Measurements from ENCODE around the gene MCTP1. TPM values are rescaled to one million over a fixed set of nuclear protein-coding genes. Genes with fewer than 3 reads are reported as not detected.

The MCTP1 gene
- polyA plus RNA-seq, 1 donor: 4.8 TPM

DNA sequence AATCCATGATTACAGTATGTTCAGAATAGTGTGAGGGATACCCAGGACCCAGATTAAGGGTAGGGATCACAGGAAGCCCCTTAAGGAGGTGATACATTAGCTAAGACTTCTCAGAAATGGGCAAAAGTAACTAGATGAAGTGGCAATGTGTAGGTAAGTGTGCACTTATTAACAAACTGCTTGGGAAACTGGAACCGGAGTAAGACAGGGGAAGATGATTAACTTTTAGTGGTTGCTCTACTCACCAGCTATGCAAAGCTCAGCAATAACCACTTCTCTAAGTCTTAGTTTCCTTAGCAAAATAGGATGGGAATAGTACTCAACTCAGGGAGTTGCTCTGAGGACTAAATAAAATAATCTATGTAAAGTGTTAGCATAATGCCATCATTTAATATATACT, 182.2 kb downstream of the MCTP1 start:
- H3K4me1 ChIP-seq (ENCODE audit: control insufficient read depth, insufficient read depth, low read length): no peaks in the 10 kb centered on the region
- H3K36me3 ChIP-seq (ENCODE audit: control insufficient read depth, insufficient read depth, low read length): no peaks in the 10 kb centered on the region
- DNase-seq: no peak
- no CpG with 5 or more reads among the region's 1 CpG for WGBS (ENCODE audit: insufficient coverage, low lambda C conversion rate)
- H3K4me3 ChIP-seq (ENCODE audit: low read length): no peak overlapping the region
- H3K9me3 ChIP-seq (ENCODE audit: control insufficient read depth, low read depth, low read length): no peaks in the 10 kb centered on the region
- H3K27me3 ChIP-seq (ENCODE audit: control insufficient read depth, insufficient read depth, low read length): no peaks in the 10 kb centered on the region
- no peak overlapping the region for H3K27ac ChIP-seq (ENCODE audit: low read length)

DNA sequence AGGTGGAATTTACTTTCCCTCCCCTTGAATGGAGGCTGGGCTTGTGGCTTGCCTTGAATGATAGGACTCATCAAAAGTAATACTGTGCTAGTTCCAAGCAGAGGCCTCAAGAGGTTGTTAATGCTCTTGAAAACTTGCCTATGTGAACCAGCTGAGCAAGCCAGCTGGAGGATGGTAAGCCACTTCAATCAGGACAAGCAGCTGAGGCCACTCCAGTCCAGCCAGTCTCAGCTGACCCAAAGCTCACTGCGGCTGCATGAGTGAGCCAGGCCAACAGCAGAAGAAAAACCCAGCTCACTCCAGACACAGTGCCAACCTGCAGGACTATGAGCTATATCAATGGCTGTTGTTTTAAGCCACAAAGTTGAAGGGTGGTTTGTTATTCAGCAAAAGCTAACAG, 182.8 kb downstream of the MCTP1 start:
- WGBS (ENCODE audit: insufficient coverage, low lambda C conversion rate): no CpG with 5 or more reads among the region's 1 CpG
- Histone ChIP-seq H3K27ac (ENCODE audit: low read length) (no peak overlapping the region), H3K4me3 (ENCODE audit: low read length) (no peak overlapping the region), H3K36me3 (ENCODE audit: control insufficient read depth, insufficient read depth, low read length) (no peaks in the 10 kb centered on the region), H3K27me3 (ENCODE audit: control insufficient read depth, insufficient read depth, low read length) (no peaks in the 10 kb centered on the region), H3K4me1 (ENCODE audit: control insufficient read depth, insufficient read depth, low read length) (no peaks in the 10 kb centered on the region), H3K9me3 (ENCODE audit: control insufficient read depth, low read depth, low read length) (no peaks in the 10 kb centered on the region)
- DNase-seq: no peak

GRCh38 chr5:95100551-95100950, 184.3 kb downstream of the MCTP1 start:
- no peak for DNase-seq
- H3K4me3 ChIP-seq (ENCODE audit: low read length): no peak overlapping the region
- H3K27ac ChIP-seq (ENCODE audit: low read length): no peak overlapping the region
- WGBS (ENCODE audit: insufficient coverage, low lambda C conversion rate): no CpG with 5 or more reads among the region's 1 CpG
- no peaks in the 10 kb centered on the region for H3K36me3 ChIP-seq (ENCODE audit: control insufficient read depth, insufficient read depth, low read length)
- H3K4me1 ChIP-seq (ENCODE audit: control insufficient read depth, insufficient read depth, low read length): no peaks in the 10 kb centered on the region
- no peaks in the 10 kb centered on the region for H3K9me3 ChIP-seq (ENCODE audit: control insufficient read depth, low read depth, low read length)
- no peaks in the 10 kb centered on the region for H3K27me3 ChIP-seq (ENCODE audit: control insufficient read depth, insufficient read depth, low read length)

DNA sequence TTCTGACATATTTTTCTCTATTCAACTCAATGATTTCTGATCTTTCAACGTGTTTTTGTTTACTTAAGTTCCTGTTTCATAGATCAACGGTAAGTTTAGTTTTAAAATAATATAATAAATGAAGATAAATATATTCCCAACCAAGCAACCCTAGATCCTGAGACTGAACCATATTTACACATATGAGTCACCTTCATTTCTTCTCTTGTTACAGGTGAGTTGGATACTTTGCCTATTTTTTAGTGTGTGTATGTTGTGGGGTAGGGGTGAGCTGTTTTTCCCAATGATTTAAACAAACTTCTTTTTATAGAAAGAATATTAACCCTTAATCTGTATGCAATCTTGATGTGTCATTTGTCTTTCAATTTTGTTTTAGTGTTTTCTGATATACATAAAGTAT, 186.9 kb downstream of the MCTP1 start:
- 95% methylated on average over 2 of the region's 2 CpGs for WGBS (ENCODE audit: insufficient coverage, low lambda C conversion rate)
- DNase-seq: no peak
- H3K9me3 ChIP-seq (ENCODE audit: control insufficient read depth, low read depth, low read length): no peaks in the 10 kb centered on the region

DNA sequence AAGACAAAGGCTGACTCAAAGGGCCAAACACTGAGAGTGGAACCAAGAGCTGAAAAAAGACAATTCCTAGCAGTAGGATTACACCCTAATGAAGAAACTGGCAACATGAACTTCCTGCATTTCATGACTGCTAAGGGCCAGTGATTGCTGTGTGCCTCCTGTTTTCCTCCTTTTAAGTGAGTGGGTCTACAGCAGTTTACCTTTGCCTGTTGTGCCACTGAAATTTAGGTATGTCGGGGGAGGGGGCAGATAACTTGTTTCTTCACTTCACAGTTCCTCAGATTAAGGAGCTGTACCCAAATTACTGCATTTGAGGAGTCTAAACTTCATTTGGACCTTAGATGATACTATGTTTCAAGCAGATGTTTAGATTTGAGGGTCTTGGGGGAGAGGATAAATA, 191.7 kb downstream of the MCTP1 start:
- Histone ChIP-seq H3K4me3 (ENCODE audit: low read length) (no peak overlapping the region), H3K9me3 (ENCODE audit: control insufficient read depth, low read depth, low read length) (no peaks in the 10 kb centered on the region), H3K27ac (ENCODE audit: low read length) (no peak overlapping the region), H3K36me3 (ENCODE audit: control insufficient read depth, insufficient read depth, low read length) (no peaks in the 10 kb centered on the region), H3K4me1 (ENCODE audit: control insufficient read depth, insufficient read depth, low read length) (no peaks in the 10 kb centered on the region), H3K27me3 (ENCODE audit: control insufficient read depth, insufficient read depth, low read length) (no peaks in the 10 kb centered on the region)
- no CpG with 5 or more reads among the region's 1 CpG for WGBS (ENCODE audit: insufficient coverage, low lambda C conversion rate)
- DNase-seq: no peak

More for the DNA sequence above, 186.9 kb downstream of the MCTP1 start:
- Histone ChIP-seq H3K4me1 (ENCODE audit: control insufficient read depth, insufficient read depth, low read length) (no peaks in the 10 kb centered on the region), H3K36me3 (ENCODE audit: control insufficient read depth, insufficient read depth, low read length) (no peaks in the 10 kb centered on the region), H3K27me3 (ENCODE audit: control insufficient read depth, insufficient read depth, low read length) (no peaks in the 10 kb centered on the region), H3K4me3 (ENCODE audit: low read length) (no peak overlapping the region), H3K27ac (ENCODE audit: low read length) (no peak overlapping the region)

- Histone ChIP-seq H3K36me3 (ENCODE audit: control insufficient read depth, insufficient read depth, low read length) (no peaks in the 10 kb centered on the region), H3K4me3 (ENCODE audit: low read length) (no peak overlapping the region), H3K9me3 (ENCODE audit: control insufficient read depth, low read depth, low read length) (no peaks in the 10 kb centered on the region), H3K27me3 (ENCODE audit: control insufficient read depth, insufficient read depth, low read length) (no peaks in the 10 kb centered on the region), H3K4me1 (ENCODE audit: control insufficient read depth, insufficient read depth, low read length) (no peaks in the 10 kb centered on the region), H3K27ac (ENCODE audit: low read length) (no peak overlapping the region)
- no peak for DNase-seq
- no CpG with 5 or more reads among the region's 2 CpGs for WGBS (ENCODE audit: insufficient coverage, low lambda C conversion rate)
Measured at GRCh38 chr5:95090774-95091173, 194.1 kb downstream of the MCTP1 start.

- Histone ChIP-seq H3K9me3 (ENCODE audit: control insufficient read depth, low read depth, low read length) (no peaks in the 10 kb centered on the region), H3K27me3 (ENCODE audit: control insufficient read depth, insufficient read depth, low read length) (no peaks in the 10 kb centered on the region), H3K27ac (ENCODE audit: low read length) (no peak overlapping the region), H3K4me1 (ENCODE audit: control insufficient read depth, insufficient read depth, low read length) (no peaks in the 10 kb centered on the region), H3K4me3 (ENCODE audit: low read length) (no peak overlapping the region), H3K36me3 (ENCODE audit: control insufficient read depth, insufficient read depth, low read length) (no peaks in the 10 kb centered on the region)
- DNase-seq: no peak
- WGBS (ENCODE audit: insufficient coverage, low lambda C conversion rate): no CpG with 5 or more reads among the region's 7 CpGs
Measured at GRCh38 chr5:95087816-95088317, 197.0 kb downstream of the MCTP1 start.

- no peak for DNase-seq
- Histone ChIP-seq H3K4me3 (ENCODE audit: low read length) (no peak overlapping the region), H3K27me3 (ENCODE audit: control insufficient read depth, insufficient read depth, low read length) (no peaks in the 10 kb centered on the region), H3K4me1 (ENCODE audit: control insufficient read depth, insufficient read depth, low read length) (no peaks in the 10 kb centered on the region), H3K9me3 (ENCODE audit: control insufficient read depth, low read depth, low read length) (no peaks in the 10 kb centered on the region), H3K27ac (ENCODE audit: low read length) (no peak overlapping the region), H3K36me3 (ENCODE audit: control insufficient read depth, insufficient read depth, low read length) (no peaks in the 10 kb centered on the region)
- 100% methylated on average over 1 of the region's 6 CpGs for WGBS (ENCODE audit: insufficient coverage, low lambda C conversion rate)
Measured at GRCh38 chr5:95086927-95087815, 197.7 kb downstream of the MCTP1 start.

GRCh38 chr5:95084757-95085156, 200.1 kb downstream of the MCTP1 start:
- H3K36me3 ChIP-seq (ENCODE audit: control insufficient read depth, insufficient read depth, low read length): no peaks in the 10 kb centered on the region
- no peak for DNase-seq

DNA sequence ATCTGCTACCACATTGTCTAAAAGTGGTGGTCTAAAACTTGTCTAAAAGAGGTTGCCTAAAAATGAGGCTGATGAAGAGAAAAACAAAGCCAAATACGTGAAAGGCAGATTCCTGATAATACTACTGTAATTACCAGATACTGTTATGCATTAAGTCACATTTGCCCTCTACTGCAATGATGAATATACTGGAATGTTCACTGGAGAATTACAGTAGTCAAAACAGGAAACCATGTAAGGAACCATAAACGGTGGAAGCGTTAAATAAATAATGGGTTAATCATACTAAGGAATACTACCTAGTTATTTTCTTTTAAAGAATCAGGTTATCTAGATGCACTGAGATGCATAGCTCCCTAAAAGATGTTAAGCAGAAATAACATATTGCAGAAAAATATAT, 201.3 kb downstream of the MCTP1 start:
- Histone ChIP-seq H3K27me3 (ENCODE audit: control insufficient read depth, insufficient read depth, low read length) (no peaks in the 10 kb centered on the region), H3K4me1 (ENCODE audit: control insufficient read depth, insufficient read depth, low read length) (no peaks in the 10 kb centered on the region), H3K36me3 (ENCODE audit: control insufficient read depth, insufficient read depth, low read length) (no peaks in the 10 kb centered on the region), H3K27ac (ENCODE audit: low read length) (no peak overlapping the region), H3K9me3 (ENCODE audit: control insufficient read depth, low read depth, low read length) (no peaks in the 10 kb centered on the region), H3K4me3 (ENCODE audit: low read length) (no peak overlapping the region)
- no CpG with 5 or more reads among the region's 3 CpGs for WGBS (ENCODE audit: insufficient coverage, low lambda C conversion rate)
- DNase-seq: no peak

More at GRCh38 chr5:95084757-95085156, 200.1 kb downstream of the MCTP1 start:
- no peaks in the 10 kb centered on the region for H3K4me1 ChIP-seq (ENCODE audit: control insufficient read depth, insufficient read depth, low read length)
- H3K4me3 ChIP-seq (ENCODE audit: low read length): no peak overlapping the region
- H3K27ac ChIP-seq (ENCODE audit: low read length): no peak overlapping the region
- H3K27me3 ChIP-seq (ENCODE audit: control insufficient read depth, insufficient read depth, low read length): no peaks in the 10 kb centered on the region
- no peaks in the 10 kb centered on the region for H3K9me3 ChIP-seq (ENCODE audit: control insufficient read depth, low read depth, low read length)

DNA sequence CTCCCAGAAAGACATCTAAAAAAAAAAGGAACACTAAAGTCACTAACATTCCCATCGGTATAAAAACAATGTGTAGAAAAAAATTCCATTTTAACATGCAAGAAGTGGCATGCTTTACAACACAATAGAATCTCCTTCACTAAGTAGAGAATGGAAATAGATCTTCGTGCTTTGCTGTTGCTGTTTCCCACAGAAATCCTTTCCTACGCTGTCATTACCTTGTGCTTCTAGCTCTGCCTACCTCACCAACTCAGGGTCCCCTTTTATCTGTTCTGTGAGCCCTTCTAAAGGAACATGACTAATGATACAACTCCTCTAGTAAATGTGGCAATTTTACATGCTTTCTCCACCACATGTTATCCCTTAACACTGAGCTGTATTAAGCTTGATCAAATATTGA, 202.9 kb downstream of the MCTP1 start:
- no peaks in the 10 kb centered on the region for H3K4me1 ChIP-seq (ENCODE audit: control insufficient read depth, insufficient read depth, low read length)
- no peaks in the 10 kb centered on the region for H3K36me3 ChIP-seq (ENCODE audit: control insufficient read depth, insufficient read depth, low read length)
- no CpG with 5 or more reads among the region's 3 CpGs for WGBS (ENCODE audit: insufficient coverage, low lambda C conversion rate)
- H3K27ac ChIP-seq (ENCODE audit: low read length): no peak overlapping the region
- no peaks in the 10 kb centered on the region for H3K9me3 ChIP-seq (ENCODE audit: control insufficient read depth, low read depth, low read length)
- H3K27me3 ChIP-seq (ENCODE audit: control insufficient read depth, insufficient read depth, low read length): no peaks in the 10 kb centered on the region
- no peak overlapping the region for H3K4me3 ChIP-seq (ENCODE audit: low read length)
- DNase-seq: no peak

All from large intestine (tissue), 3 donors.